Esophagus muscularis mucosa (tissue), 4 donors: ENCODE measurements around the gene CARF.

Source experiments
- CTCF ChIP-seq, 3 experiments: fragments of 200-600 bp in 2 of 3; fragments of 450-650 bp in 1 of 3; sonication (generic) in 2 of 3; IDR thresholded peaks; one replicate each; pipeline ENCODE4 v1.5.1; 2017 to 2019; ENCODE audit warnings: antibody characterized with exemption in 3 of 3, mild to moderate bottlenecking in 2 of 3, moderate library complexity in 1 of 3
- EP300 ChIP-seq: sonication (generic); formaldehyde crosslinking; IDR thresholded peaks from one replicate; pipeline ENCODE4 v1.6.1; 2017; ENCODE audit warnings: antibody characterized with exemption
- POLR2A ChIP-seq: fragments of 450-650 bp; IDR thresholded peaks from one replicate; pipeline ENCODE4 v1.6.1; 2017; ENCODE audit warnings: antibody characterized with exemption, moderate library complexity, mild to moderate bottlenecking, low read depth
- POLR2AphosphoS5 ChIP-seq, 2 donors: sonication (generic); formaldehyde crosslinking; IDR thresholded peaks; one replicate each; pipeline ENCODE4 v1.6.1; 2017; ENCODE audit warnings: antibody characterized with exemption in 2 of 2

DNA sequence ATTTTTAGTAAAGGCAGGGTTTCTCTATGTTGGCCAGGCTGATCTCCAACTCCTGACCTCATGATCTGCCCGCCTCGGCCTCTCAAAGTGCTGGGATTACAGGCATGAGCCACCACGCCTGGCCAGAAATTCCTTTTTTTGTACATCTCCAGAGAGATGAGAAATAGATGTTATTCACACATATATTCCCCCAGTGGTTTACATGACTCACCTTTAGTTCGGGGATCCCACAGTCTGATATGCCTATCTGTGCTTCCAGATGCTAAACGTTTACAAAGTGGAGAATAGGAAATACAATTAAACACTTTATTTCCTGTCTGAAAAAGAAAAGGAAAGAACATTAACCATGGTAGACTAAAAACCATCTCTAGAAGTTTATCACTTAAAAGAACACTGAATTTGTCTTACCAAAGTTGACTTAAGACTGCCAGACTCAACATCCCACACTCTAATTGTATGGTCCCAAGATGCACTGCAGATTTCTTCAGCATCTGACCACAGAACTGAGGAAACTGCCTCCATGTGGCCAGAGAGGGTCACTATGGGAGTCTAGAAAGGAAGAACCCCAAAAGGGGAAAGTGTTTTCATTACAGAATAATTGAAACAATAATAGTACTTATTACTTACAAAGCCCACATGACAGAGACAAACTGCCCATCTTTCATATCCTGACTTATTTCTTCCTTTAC, 27.9 kb upstream of the CARF start:
- TF ChIP-seq CTCF (IDR thresholded peaks at IDR 0.05) = no peak
- no peak for TF ChIP-seq POLR2A
- TF ChIP-seq POLR2AphosphoS5 (IDR thresholded peaks at IDR 0.05) = no peak
- no peak for TF ChIP-seq EP300
